ENCODE measurements around the gene MLPH. TPM values are rescaled to one million over a fixed set of nuclear protein-coding genes. Genes with fewer than 3 reads are reported as not detected.
A peak's percentile ranks its signal among the peaks of the same experiment; 100 is the strongest.

MLPH gene
- total RNA-seq, 4 donors from 2014 or later: 1.8 to 13.8 (median 10.8) TPM

DNA sequence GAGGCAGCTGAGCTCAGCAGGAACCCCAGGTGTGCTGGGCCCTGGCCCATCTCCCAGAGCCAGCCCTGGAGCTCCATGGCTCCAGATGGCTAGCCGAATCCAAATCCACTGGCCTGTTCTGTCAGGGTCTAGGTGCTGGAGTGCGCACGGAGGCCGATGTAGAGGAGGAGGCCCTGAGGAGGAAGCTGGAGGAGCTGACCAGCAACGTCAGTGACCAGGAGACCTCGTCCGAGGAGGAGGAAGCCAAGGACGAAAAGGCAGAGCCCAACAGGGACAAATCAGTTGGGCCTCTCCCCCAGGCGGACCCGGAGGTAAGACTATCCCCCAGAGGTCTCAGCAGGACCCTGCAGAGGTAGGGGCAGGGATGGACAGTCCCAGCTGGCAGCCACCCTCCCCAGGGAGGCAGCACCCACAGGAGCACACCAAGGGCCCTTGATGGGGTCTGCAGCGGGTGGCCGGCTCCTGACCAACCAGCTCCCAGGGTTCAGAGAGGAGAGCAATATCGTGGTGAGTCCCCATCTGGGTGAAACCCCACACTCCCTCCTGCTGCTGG, 53.2 kb downstream of the MLPH start:
- no peaks in the 10 kb centered on the region for H3K36me3 ChIP-seq
- peak; percentile 17 for ATAC-seq
- no peak for TF ChIP-seq POLR2A (IDR thresholded peaks at IDR 0.05)
- no peak for TF ChIP-seq EP300 (IDR thresholded peaks at IDR 0.05)
- TF ChIP-seq POLR2AphosphoS5 (IDR thresholded peaks at IDR 0.05): no peak
- TF ChIP-seq, protein P1, sequence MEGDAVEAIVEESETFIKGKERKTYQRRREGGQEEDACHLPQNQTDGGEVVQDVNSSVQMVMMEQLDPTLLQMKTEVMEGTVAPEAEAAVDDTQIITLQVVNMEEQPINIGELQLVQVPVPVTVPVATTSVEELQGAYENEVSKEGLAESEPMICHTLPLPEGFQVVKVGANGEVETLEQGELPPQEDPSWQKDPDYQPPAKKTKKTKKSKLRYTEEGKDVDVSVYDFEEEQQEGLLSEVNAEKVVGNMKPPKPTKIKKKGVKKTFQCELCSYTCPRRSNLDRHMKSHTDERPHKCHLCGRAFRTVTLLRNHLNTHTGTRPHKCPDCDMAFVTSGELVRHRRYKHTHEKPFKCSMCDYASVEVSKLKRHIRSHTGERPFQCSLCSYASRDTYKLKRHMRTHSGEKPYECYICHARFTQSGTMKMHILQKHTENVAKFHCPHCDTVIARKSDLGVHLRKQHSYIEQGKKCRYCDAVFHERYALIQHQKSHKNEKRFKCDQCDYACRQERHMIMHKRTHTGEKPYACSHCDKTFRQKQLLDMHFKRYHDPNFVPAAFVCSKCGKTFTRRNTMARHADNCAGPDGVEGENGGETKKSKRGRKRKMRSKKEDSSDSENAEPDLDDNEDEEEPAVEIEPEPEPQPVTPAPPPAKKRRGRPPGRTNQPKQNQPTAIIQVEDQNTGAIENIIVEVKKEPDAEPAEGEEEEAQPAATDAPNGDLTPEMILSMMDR (IDR thresholded peaks at IDR 0.05): no peak
- peaks cover 6% of the 10 kb centered on the region for H3K27me3 ChIP-seq
- H3K9me3 ChIP-seq: no peaks in the 10 kb centered on the region
- peaks cover 0 to 17% (median 11%) of the 10 kb centered on the region in 3 donors for H3K4me1 ChIP-seq
- H3K4me3 ChIP-seq: no peak overlapping the region
- 97% methylated on average over 5 of the region's 13 CpGs; no CpG with 5 or more reads in 1 of the 2 donors for WGBS, 2 donors (ENCODE audit: low coverage in 1 of 2)
- no peak overlapping the region for H3K27ac ChIP-seq

DNA sequence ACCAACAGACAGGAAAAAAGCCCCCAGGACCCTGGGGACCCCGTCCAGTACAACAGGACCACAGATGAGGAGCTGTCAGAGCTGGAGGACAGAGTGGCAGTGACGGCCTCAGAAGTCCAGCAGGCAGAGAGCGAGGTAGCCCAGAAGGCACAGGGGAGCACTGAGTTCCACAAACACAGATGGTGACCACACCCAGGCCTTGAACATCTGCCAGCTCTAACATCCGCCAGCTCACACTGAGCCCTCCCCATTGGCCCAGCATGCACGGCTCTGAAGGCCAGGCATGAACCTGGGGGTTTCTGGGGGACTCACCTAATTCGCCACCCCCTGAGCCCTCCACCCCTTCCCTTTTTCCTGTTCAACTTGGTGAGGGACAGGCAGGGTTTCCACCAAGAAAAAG, 53.8 kb downstream of the MLPH start:
- peaks cover 6% of the 10 kb centered on the region for H3K27me3 ChIP-seq
- no peaks in the 10 kb centered on the region for H3K36me3 ChIP-seq
- TF ChIP-seq POLR2A (IDR thresholded peaks at IDR 0.05): no peak
- TF ChIP-seq EP300 (IDR thresholded peaks at IDR 0.05): no peak
- TF ChIP-seq, protein P1 (IDR thresholded peaks at IDR 0.05): no peak
- no peak for TF ChIP-seq POLR2AphosphoS5 (IDR thresholded peaks at IDR 0.05)
- H3K27ac ChIP-seq: no peak overlapping the region
- H3K4me3 ChIP-seq: no peak overlapping the region
- WGBS, 2 donors (ENCODE audit: low coverage in 1 of 2): 30 to 80% methylated on average over 1 to 3 of the region's 6 CpGs
- H3K4me1 ChIP-seq: peaks cover 0 to 17% (median 11%) of the 10 kb centered on the region in 3 donors
- ATAC-seq: peak; percentile 74
- H3K9me3 ChIP-seq: no peaks in the 10 kb centered on the region

DNA sequence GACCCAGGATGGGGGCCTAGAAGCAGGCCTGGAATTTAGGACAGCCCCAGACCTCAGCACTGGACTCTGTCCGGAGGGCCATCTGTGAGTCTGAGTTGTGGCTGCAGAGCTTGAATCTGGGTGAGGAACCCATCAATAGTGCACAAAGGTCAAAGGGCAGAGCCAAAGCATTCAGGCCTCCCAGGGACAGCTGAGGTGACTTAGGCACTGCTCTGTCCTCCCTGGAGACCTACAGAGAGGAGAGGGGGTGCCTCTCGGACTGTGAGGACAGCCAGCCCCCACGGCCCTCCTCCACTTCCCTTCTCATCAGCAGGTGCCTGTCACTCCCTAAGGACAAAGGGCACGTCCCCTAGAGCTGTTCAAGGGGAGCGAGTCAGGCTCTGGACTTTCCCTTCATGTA, 54.2 kb downstream of the MLPH start:
- Histone ChIP-seq H3K9me3 (no peaks in the 10 kb centered on the region), H3K4me1 (peaks cover 0 to 17% (median 11%) of the 10 kb centered on the region in 3 donors), H3K4me3 (no peak overlapping the region), H3K27ac (no peak overlapping the region), H3K36me3 (no peaks in the 10 kb centered on the region), H3K27me3 (peaks cover 6% of the 10 kb centered on the region)
- WGBS, 2 donors (ENCODE audit: low coverage in 1 of 2): 90% methylated on average over 4 of the region's 5 CpGs; no CpG with 5 or more reads in 1 of the 2 donors
- TF ChIP-seq EP300 (IDR thresholded peaks at IDR 0.05): no peak
- no peak for TF ChIP-seq POLR2A (IDR thresholded peaks at IDR 0.05)
- TF ChIP-seq, protein P1 (IDR thresholded peaks at IDR 0.05): no peak
- no peak for ATAC-seq

DNA sequence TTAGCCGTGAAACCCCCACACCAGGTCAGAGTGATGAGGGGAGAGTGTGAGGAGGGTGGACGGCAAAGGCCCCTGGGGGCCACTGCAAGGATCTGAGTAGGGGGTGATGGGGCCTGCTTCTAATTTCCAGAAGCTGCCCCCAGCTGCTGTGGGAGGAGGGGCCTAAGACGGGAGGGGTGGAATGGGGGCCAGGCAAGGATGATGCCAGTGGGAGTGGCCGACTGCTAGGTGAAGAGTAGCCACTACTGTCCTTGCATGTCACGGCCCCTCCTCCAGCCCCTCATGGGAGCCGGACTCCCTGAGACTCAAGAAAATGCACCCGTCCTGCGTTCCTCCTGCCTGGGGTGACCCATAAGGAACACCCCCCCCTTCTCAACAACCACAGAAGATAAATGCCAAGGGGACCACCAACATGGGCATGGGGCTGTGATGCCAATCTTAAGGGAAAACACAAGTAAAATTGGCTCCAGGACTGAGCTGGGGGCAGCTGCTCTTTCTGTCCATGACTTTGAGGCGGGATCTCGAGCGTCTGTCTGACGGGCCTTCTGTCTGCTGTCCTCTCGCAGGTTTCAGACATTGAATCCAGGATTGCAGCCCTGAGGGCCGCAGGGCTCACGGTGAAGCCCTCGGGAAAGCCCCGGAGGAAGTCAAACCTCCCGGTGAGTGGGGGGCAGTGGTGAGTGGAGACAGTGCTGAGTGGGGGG, 55.1 kb downstream of the MLPH start:
- H3K4me1 ChIP-seq: peaks cover 0 to 17% (median 11%) of the 10 kb centered on the region in 3 donors
- no peaks in the 10 kb centered on the region for H3K9me3 ChIP-seq
- no peak overlapping the region for H3K27ac ChIP-seq
- WGBS, 2 donors (ENCODE audit: low coverage in 1 of 2): 96 to 100% methylated on average over 2 to 5 of the region's 18 CpGs
- no peak for ATAC-seq
- no peak overlapping the region for H3K4me3 ChIP-seq
- no peaks in the 10 kb centered on the region for H3K36me3 ChIP-seq
- TF ChIP-seq EP300 (IDR thresholded peaks at IDR 0.05): no peak
- TF ChIP-seq, protein P1 (IDR thresholded peaks at IDR 0.05): no peak
- no peak for TF ChIP-seq POLR2A (IDR thresholded peaks at IDR 0.05)
- no peak for TF ChIP-seq POLR2AphosphoS5 (IDR thresholded peaks at IDR 0.05)
- H3K27me3 ChIP-seq: peaks cover 6% of the 10 kb centered on the region
